ENCODE data around the gene PRSS37. TPM values are rescaled to one million over a fixed set of nuclear protein-coding genes. Genes with fewer than 3 reads are reported as not detected.
"Not testable (repeated sequence)": the region's sequence is repeated elsewhere in the genome, so short reads cannot be mapped to it uniquely, and the experiment has no call there.

The PRSS37 gene
- total RNA-seq, 1 experiment from 2014 or later: not detected

GRCh38 chr7:141837683-141838082 is 3.6 kb downstream of the PRSS37 start:
- POLR2A ChIA-PET (ENCODE audit: low non-redundant PET): no interaction called here
- no peaks in the 10 kb centered on the region for H3K27me3 ChIP-seq (replicated peaks; ENCODE audit: insufficient read depth, low read depth, low read length, poor library complexity)
- H3K4me1 ChIP-seq (ENCODE audit: insufficient read depth, low read length, poor library complexity, severe bottlenecking): no peaks in the 10 kb centered on the region
- no peak overlapping the region for H3K27ac ChIP-seq (ENCODE audit: low read depth, low read length, poor library complexity, severe bottlenecking)
- no peak for DNase-seq (ENCODE audit: low spot score)
- H3K9me3 ChIP-seq (ENCODE audit: low read depth, low read length, poor library complexity, severe bottlenecking): no peaks in the 10 kb centered on the region
- no peak overlapping the region for H3K4me3 ChIP-seq (ENCODE audit: low read depth, low read length, poor library complexity, severe bottlenecking)
- CTCF ChIA-PET: no interaction called here
- BruUV-seq (replicated peaks): no TSS peak
- no peak for TF ChIP-seq EZH2 (IDR thresholded peaks at IDR 0.05; ENCODE audit: borderline replicate concordance, low read depth, low read length, poor library complexity, severe bottlenecking)
- TF ChIP-seq CTCF (conservative IDR thresholded peaks at IDR 0.05; ENCODE audit: low read depth, low read length): no peak
- no peaks in the 10 kb centered on the region for H3K36me3 ChIP-seq (ENCODE audit: insufficient read depth, low read length, poor library complexity, severe bottlenecking)
- intact Hi-C loops (cut with micrococcal nuclease; ENCODE audit: unreplicated experiment): no loop called here

GRCh38 chr7:141822432-141822831 is 18.9 kb downstream of the PRSS37 start:
- H3K27ac ChIP-seq (ENCODE audit: low read depth, low read length, poor library complexity, severe bottlenecking); BruUV-seq (replicated peaks); H3K9me3 ChIP-seq (ENCODE audit: low read depth, low read length, poor library complexity, severe bottlenecking); H3K4me1 ChIP-seq (ENCODE audit: insufficient read depth, low read length, poor library complexity, severe bottlenecking); H3K27me3 ChIP-seq (replicated peaks; ENCODE audit: insufficient read depth, low read depth, low read length, poor library complexity); DNase-seq (ENCODE audit: low spot score); CTCF ChIA-PET; POLR2A ChIA-PET (ENCODE audit: low non-redundant PET); H3K36me3 ChIP-seq (ENCODE audit: insufficient read depth, low read length, poor library complexity, severe bottlenecking); intact Hi-C loops (cut with micrococcal nuclease; ENCODE audit: unreplicated experiment); H3K4me3 ChIP-seq (ENCODE audit: low read depth, low read length, poor library complexity, severe bottlenecking): not testable (repeated sequence)

- no peak overlapping the region for H3K27ac ChIP-seq (ENCODE audit: low read depth, low read length, poor library complexity, severe bottlenecking)
- intact Hi-C loops (cut with micrococcal nuclease; ENCODE audit: unreplicated experiment): no loop called here
- no peak overlapping the region for H3K4me3 ChIP-seq (ENCODE audit: low read depth, low read length, poor library complexity, severe bottlenecking)
- ChIA-PET POLR2A (ENCODE audit: low non-redundant PET) (no interaction called here), CTCF (no interaction called here)
- no peak for DNase-seq (ENCODE audit: low spot score)
- H3K4me1 ChIP-seq (ENCODE audit: insufficient read depth, low read length, poor library complexity, severe bottlenecking): no peaks in the 10 kb centered on the region
- no peaks in the 10 kb centered on the region for H3K9me3 ChIP-seq (ENCODE audit: low read depth, low read length, poor library complexity, severe bottlenecking)
- H3K36me3 ChIP-seq (ENCODE audit: insufficient read depth, low read length, poor library complexity, severe bottlenecking): no peaks in the 10 kb centered on the region
- no TSS peak for BruUV-seq (replicated peaks)
- no peaks in the 10 kb centered on the region for H3K27me3 ChIP-seq (replicated peaks; ENCODE audit: insufficient read depth, low read depth, low read length, poor library complexity)
- TF ChIP-seq CTCF (conservative IDR thresholded peaks at IDR 0.05; ENCODE audit: low read depth, low read length): no peak
- TF ChIP-seq EZH2 (IDR thresholded peaks at IDR 0.05; ENCODE audit: borderline replicate concordance, low read depth, low read length, poor library complexity, severe bottlenecking): no peak
Observed at GRCh38 chr7:141820067-141820466, 21.2 kb downstream of the PRSS37 start.

DNA sequence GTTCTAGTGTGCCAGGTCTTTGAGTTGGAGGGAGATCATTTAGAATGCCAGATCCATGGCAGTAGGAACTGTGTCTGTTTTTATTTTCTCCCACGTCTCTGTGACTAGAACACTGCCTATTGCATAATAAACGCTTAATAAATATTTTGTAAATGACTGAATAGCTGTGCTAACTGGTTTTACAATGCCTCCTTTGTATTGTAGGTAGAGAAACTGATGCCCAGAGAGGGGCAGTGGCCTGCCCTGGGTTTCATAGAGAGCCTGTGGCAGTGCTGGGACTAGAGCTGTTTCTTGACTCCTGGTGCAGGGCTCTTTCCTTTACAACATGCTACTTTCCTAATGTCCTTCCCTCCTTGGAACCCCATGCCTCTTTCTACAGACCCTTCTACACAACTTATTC is 48.8 kb downstream of the PRSS37 start:
- POLR2A ChIA-PET (ENCODE audit: low non-redundant PET): no interaction called here
- CTCF ChIA-PET: no interaction called here
- Histone ChIP-seq H3K4me1 (ENCODE audit: insufficient read depth, low read length, poor library complexity, severe bottlenecking) (no peaks in the 10 kb centered on the region), H3K9me3 (ENCODE audit: low read depth, low read length, poor library complexity, severe bottlenecking) (no peaks in the 10 kb centered on the region), H3K27me3 (replicated peaks; ENCODE audit: insufficient read depth, low read depth, low read length, poor library complexity) (no peaks in the 10 kb centered on the region), H3K36me3 (ENCODE audit: insufficient read depth, low read length, poor library complexity, severe bottlenecking) (no peaks in the 10 kb centered on the region), H3K4me3 (ENCODE audit: low read depth, low read length, poor library complexity, severe bottlenecking) (no peak overlapping the region), H3K27ac (ENCODE audit: low read depth, low read length, poor library complexity, severe bottlenecking) (no peak overlapping the region)
- intact Hi-C loops (cut with micrococcal nuclease; ENCODE audit: unreplicated experiment): no loop called here
- DNase-seq (ENCODE audit: low spot score): no peak
- TF ChIP-seq CTCF (conservative IDR thresholded peaks at IDR 0.05; ENCODE audit: low read depth, low read length): no peak
- TF ChIP-seq EZH2 (IDR thresholded peaks at IDR 0.05; ENCODE audit: borderline replicate concordance, low read depth, low read length, poor library complexity, severe bottlenecking): no peak
- no TSS peak for BruUV-seq (replicated peaks)
